Kidney glomerular epithelial cell (primary cell): ENCODE measurements around the gene KATNAL2.

ENCODE experiments used
- DNase-seq: peaks from one replicate; lab custom pipeline; 2025; lab: John Stamatoyannopoulos, UW

Gene KATNAL2, protein sequence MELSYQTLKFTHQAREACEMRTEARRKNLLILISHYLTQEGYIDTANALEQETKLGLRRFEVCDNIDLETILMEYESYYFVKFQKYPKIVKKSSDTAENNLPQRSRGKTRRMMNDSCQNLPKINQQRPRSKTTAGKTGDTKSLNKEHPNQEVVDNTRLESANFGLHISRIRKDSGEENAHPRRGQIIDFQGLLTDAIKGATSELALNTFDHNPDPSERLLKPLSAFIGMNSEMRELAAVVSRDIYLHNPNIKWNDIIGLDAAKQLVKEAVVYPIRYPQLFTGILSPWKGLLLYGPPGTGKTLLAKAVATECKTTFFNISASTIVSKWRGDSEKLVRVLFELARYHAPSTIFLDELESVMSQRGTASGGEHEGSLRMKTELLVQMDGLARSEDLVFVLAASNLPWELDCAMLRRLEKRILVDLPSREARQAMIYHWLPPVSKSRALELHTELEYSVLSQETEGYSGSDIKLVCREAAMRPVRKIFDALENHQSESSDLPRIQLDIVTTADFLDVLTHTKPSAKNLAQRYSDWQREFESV

DNA sequence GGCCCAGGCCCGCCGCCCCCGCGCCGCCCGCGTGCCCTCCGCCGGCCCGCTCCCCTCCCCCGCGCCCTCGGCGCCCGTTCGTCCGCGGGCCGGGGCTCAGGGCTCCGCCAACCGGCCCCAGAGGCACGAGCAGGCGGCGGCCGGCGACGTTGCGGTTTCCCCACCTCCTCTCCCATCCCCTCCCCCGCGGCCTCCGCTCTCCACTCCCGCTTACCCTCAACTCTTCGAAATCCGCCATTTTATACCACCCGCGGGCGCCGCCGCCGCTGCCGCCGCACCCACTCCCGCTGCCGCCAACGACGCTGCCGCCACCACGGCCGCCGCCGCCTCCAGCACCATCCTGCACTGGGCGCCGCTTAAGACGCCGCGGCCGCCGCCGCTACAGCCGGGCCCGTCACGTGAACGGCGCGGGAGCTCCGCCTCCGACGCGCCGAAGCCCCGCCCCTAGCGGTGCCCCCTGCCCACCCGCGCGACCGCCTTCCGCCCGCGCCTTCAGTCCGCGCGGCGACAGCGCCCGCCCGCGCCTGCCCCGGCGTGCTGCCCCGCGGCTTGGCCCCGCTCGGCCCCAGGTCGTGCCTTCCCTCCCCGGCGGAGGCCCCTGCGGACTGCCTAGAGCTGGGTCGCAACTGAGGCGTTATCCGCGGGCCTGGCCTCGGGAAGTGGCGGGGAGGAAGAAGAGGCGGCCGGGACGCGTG is at the start of gene KATNAL2, which contains the start of gene PIAS2:
KATNAL2 (plus strand) TSS at position 495 of the 695 bp plus-strand sequence. CDS start 29,271 bp downstream, outside the sequence.
PIAS2 (minus strand) TSS at position 400 of the 695 bp plus-strand sequence; CDS start at position 238, 162 bp downstream.
- DNase-seq: peak; percentile 46

DNA sequence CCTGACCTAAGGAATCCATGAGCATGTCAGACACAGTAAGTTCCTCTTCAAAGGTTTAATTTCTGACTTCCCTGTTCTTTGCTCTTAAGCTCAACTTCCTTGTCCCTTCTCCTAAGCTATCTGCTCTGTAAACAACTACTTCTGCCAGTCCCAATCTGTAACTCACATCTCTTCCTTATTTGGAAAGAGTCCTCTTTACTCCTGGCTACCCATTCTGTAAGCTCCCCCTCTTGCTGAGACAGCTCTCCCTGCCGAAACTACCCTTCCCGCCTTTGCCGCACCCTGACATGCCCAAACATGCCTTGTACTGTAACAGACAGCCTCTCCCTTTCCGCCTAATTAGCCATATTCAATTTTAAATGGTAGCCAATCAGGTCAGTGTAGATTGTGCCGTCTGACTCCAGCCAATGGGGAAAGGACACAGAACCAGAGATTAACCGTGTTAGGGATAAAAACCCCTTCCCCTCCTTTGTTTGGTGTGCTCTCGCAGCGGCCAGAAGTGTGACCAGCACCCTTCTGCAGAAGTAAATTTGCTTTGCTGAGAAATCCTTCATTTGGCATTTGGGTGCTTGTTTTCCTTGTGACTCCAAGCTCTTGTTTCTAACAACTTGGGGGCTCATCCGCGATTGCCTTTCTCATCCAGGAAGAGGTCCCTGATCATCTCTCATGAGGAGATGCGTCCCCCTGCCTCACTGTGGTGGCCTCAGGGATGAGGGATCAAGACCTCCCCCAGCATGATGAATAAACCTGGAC is 49.1 kb upstream of the KATNAL2 start:
- no peak for DNase-seq

DNA sequence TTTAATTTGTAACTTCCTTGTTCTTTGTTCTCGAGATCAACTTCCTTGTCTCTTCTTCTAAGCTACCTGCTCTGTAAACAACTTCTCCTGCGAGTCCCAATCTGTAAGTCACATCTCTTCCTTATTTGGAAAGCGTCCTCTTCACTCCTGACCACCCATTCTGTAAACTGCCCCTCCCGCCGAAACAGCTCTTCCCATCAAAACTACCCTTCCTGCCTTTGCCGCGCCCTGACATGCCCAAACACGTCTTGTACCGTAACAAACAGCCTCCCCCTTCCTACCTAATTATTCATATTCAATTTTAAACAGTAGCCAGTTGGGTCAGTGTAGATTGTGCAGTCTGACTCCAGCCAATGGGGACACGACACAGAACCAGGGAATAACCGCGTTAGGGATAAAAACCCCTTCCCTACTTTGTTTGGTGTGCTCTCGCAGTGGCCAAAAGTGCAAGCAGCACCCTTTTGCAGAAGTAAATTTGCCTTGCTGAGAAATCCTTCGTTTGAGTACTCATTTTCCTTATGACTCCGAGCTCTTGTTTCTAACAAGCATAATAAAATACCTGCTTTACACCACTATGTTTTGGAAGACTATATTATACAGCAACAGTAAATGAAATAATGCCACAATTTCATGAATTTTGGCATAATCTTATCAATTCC is 39.9 kb upstream of the KATNAL2 start:
- no peak for DNase-seq

DNA sequence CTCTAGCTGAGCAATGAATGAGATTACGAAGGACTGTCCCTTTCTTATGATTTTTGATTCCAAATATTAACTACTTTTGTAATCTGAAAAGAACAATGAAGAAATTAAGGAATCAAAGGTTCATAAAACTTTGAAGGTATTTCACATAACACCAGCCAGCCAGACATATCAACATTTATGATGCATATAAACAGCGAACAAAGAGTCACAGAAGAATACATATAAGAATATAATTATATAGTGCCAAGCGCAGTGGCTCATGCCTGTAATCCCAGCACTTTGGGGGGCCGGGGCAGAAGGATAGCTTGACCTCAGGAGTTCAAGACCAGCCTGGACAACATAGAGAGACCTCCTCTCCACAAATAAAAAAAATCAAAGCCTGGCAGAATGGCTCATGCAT is 34.2 kb upstream of the KATNAL2 start:
- no peak for DNase-seq

DNA sequence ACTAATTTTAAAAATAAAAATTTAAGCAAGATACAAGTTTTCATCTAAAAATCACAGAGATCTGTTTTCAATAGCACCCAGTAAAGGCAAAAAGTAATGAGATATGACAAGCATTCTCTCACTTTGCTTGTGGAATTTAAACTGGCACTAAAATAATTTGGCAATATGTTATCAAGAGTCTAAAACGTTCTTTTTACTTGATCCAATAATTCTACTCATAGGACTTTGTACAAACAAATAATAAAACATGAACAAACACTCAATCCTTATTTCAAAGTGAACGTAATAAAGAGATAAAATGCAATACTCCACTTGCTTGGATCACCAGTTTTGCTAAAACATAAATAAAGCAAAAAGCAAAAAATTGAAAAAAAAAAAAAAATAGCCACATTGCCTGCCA is 30.5 kb upstream of the KATNAL2 start:
- DNase-seq: no peak

DNA sequence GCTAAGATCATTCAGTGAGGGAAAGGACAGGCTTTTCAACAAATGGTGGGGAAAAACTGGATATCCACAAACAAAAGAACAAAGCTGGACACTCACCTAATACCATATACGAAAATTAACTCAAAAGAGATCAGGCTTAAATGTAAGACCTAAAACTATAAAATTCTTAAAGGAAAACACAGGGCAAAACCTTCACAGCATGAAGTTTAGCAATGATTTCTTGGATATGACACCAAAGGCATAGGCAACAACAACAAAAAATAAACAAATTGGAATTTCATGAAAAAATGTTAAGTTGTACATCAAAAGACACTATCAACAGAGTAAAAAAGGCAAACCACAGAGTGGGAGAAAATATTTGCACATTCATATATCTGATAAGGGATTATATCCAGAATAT is 28.4 kb upstream of the KATNAL2 start:
- DNase-seq: no peak

DNA sequence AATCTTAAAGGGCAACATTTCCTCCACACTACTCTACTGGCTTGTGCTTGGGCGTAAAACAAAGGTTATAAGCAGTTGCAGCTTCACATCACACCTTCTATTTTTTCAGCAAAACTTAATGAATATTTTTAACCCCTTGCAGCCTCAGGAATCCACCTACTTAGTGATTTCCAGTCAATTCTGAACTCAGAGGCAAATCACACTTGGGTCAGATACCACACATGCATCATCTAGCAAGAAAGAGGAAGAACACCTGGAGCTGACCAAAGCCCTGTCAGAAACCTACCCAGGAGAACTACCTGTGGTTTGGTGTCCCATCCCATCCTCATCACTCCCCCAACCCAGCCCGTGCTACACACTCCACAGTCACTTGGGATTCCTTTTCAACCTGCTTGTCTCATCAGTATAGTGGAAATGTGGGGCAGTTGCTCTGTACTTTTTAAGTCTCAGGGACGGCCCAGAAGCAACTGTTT is 25.6 kb upstream of the KATNAL2 start:
- DNase-seq: no peak

DNA sequence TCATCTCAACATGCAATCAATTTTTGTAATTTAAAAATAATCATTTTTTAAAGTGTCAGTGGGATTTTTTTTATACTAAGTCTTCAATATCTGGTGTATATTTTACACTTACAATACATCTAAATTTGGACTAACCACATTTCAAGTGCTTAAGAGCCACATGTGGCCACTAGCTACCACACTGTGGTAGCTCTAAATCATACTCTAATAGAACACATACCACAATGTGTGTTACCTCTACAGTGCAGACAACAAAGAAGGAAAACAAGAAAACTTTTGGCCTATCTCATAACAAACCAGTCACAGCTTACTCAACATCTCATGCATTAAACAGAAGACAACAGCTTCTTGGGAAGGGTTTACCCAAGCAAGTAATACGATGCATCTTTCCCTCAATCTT is 24.6 kb upstream of the KATNAL2 start:
- DNase-seq: no peak

DNA sequence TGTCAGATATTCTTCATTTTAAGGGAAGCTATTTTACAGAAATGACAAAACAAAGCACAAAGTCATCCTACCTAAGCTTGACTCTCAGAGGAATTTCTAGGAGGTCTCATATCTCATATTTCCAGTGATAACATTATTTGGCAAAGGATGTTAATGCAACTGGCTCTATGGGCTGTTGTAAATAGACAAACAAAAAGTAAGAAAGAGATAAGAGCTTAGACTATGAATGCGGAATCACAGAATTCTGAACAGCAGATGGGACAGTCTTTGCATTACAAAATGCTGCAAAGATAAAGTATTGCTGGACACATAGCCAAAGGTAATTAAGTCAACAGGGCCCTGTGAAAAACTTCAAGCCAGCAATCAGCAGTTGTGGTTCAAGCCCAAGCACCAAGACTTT is 24.0 kb upstream of the KATNAL2 start:
- no peak for DNase-seq

DNA sequence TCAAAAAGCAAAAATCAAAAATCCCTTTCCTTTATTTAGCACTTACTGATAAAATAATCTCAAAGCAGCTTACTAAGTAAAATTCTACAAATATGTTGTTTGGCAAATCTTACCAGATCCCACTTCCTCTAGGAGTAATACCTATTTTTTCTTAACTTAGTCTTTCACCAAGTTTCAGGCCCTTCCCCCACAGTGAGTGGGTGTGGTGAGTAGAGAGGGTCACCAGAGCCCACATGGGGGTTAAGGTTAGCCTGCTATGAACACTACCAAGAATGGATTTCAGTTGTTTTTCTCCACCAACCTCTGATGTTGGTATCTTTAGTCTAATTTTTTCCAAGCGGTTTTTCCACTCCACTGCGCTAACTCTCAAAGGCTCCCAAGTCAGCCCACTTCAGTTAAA is 23.3 kb upstream of the KATNAL2 start:
- DNase-seq: no peak

DNA sequence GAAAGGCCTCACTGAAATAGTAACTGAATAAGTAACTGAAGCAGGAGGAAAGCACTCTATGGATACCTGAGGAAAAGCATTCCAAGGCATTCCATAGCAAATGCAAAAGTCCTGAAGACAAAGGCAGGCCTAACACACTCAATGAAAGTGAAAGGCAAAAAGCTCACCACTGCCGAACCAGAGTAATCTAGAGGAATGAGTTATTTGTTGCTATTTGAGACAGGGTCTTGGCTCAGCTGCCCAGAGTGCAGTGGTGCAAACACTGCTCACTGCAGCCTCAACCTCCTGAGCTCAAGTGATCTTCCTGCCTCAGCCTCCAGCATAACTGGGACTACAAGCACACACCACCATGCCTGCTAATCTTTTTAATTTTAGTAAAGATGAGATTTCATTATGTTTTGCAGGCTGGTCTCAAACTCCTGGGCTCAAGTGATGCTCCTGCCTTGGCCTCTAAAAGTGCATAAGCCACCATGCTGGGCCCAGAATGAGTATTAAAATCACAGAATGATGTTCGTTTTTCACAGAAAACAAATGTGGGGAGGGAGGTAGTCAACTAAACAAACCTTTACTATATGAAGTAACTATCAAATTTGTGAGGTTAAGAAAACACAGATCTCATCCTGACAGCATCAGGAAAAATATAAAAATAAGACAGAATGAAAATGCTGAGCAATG is 18.0 kb upstream of the KATNAL2 start:
- DNase-seq: peak; percentile 36

DNA sequence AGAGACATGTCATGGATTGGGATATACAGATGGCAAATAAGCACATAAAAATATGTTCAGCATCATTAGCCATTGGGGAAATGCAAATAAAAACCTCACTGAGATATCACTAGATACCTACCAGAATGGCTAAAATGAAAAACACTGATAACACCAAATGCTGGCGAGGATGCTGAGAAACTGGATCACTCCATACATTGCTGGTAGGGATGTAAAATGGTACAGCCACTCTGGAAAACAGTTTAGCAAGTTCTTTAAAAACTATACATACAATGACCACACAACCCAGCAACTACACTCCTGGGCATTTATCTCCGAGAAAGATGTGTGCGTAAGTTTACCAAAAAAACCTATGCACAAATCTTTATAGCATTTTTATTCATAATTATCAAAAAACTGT is 14.0 kb upstream of the KATNAL2 start:
- DNase-seq: no peak

DNA sequence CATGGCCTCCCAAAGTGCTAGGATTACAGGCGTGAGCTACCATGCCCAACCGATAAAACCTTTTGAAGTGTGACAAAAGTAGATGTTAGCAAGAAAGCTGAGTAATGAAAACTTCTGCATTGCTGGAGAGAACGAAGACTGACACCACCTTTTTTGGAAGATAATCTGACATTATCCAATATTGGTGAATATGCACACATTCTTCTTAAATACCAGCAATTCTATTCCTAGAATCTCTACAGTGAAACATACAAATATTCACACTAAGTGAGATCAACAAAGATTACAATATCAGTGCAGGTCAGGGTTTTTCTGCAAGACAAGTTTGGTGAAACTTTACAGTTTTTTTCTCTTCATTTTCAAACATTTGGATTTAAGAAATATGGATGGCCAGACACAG is 7.9 kb upstream of the KATNAL2 start:
- no peak for DNase-seq

DNA sequence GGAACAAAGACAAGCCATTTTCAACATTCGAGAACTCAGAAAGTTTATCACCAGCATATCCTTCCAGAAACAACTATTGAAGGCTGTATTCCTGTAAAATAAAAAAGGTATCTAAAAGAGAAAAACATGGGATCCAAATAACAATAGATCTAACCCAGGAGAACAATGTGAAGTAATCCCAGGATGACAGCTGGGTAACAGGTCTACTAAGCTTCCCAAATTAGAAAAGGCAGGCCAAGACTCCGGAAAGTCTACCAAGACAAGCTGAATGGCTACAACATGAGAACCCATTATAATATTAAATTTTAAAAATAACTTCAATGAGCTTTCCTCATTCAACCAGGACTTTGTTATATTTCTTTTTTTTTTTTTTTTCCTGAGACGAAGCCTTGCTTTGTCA is 6.5 kb upstream of the KATNAL2 start:
- no peak for DNase-seq

DNA sequence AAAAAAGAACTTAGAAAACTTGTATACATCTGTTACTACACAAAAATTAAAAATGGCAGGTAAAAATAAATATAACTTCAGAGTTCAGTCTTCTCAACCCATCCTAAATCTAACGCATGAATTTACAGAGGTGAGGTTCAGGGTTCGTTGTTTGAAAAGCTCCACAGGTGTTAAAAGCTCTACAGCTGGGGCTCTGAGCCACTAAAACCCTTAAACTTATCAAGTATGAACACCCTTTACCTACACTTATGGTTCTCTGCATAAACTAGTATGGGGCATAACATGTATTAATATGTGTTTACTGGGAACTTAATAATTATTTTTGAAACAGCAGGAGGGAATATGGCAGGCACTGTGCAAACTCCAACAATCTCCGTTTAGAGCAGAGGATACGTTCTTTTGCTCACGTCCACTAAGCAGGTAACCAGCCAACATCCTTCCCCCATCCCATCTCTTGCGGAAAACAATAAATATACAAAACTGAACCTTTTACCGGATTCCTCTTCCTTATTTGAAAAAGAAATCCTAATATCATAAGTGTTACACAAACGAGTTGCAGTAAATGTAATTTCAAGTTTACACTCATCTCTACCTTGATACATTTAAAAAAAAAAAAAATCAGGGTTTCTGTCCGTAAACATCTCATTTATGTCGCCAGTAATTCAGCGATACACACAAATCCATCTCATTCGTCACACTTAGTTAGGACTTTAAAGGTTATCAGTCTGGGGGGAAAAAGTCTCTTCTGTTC is 1.4 kb upstream of the KATNAL2 start:
- no peak for DNase-seq

DNA sequence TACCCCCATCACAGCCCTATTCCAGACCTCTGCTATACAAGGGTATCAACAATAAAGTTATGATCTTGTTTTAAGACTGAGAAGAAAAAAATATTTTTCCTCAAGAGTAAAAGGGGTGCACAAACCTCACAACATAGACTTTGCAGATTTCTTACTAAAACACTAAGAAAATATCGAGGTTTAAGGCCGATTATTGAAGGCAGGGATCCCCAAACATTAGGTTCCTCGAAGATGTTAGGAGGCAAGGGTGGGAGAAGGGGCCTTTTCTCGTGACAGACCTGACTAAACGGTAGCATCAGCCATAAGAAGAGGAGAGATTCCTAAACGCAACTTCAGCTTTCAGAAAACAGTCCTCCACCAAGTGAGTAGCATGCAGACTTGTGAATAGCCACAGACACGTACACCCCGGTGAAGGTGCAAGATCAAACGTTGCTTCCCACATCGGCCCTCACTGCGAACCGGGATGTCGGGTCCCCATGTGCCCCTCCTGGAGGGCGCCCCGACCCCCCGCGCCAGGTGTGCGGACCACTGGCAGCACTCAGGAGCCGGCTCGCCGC is 773 bp upstream of the KATNAL2 start:
- peak; percentile 30 for DNase-seq

DNA sequence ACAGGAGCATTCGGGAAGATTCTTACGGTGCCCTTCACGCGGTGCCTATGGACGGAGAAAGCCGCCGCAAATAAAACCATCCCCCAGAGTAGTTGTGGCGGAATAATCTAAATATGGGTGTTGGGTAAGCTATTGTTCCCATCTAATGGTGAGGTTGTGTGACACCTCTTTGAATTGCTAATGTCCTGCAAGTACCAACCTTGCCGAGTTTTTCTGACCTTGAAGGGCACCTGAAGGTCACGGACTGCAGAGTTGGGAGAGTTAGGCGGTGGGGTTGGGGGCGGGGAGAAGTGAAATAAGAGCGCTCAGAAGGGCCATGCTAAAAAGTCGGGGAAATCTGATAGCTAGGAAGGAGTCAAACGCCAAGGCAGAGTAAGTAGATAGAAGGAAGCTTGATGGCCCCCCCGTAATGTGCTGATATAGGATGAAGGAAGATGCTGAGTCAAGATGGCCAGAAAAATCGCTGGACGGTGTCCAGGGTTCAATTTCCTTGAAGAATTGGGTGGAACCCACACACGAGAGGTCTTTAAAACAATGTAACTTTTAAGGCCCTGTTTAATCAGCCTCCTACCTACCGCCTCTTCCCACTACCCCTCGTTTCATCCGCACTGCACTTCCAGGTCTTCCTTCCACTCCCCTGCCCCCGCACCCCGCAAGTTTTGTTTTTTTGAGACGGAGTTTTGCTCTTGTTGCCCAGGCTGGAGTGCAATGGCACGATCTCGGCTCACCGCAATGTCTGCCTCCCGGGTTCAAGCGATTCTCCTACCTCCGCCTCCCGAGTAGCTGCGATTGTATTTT is 600 bp downstream of the KATNAL2 start:
- no peak for DNase-seq

DNA sequence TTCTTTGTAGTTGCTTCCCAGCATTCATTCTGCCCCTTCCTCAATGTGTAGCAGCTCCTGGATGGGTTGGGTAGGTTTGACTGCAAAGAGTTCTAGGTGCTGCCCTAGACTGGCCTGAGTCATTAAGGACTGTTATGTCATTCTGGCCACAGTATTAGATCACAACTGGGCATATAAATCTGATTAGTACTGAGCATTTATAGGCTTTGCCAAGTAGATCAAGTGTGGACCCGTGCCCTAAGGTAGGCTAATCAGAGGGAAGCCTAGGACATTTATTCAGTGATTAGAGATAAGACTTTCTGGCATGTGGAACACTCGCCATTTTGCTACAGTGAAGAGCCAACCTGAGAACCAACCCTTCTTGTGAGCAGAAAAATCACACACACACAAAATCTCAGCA is 2.7 kb downstream of the KATNAL2 start:
- DNase-seq: no peak

DNA sequence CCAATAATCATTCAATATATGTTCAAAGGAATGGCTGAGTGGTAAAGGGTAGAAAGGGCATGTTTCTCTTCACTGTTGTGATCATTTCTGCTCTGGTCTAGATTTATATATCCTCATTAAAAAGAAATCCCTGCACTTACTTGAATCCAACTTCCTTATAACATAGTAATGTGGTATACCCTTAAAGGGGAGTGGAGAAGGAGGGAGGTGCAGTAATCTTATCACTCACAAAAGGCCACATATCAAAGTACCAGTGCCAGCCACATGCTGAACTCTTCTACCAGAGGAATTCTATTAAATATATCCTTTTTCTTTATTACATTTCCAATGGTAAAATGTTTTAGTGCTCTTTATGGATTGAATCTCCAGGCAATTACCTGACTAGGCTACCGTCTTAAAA is 3.3 kb downstream of the KATNAL2 start:
- no peak for DNase-seq
